Fibroblast of the aortic adventitia (primary cell): ENCODE data around the gene CCDC149. TPM values are rescaled to one million over a fixed set of nuclear protein-coding genes. Genes with fewer than 3 reads are reported as not detected.

Experiments used
- DNase-seq: peaks from one replicate; pipeline ENCODE4 v3.0.0-alpha.2; 2010; ENCODE audit warnings: low read depth
- H3K4me3 ChIP-seq: 2 replicates; pipeline ENCODE4 v1.5.1; 2011; ENCODE audit warnings: low read depth, mild to moderate bottlenecking, control low read depth, low read length, moderate library complexity
- CTCF ChIP-seq: IDR thresholded peaks from 2 replicates; pipeline ENCODE4 v1.5.1; 2011; ENCODE audit warnings: mild to moderate bottlenecking, low read length, control low read depth, inconsistent platforms; ENCODE audit not compliant: insufficient read depth
- total RNA-seq: library from RNA; depleted of rRNA; stranded (reverse); fragments of >200 nt; gene quantifications from 2 replicates; pipeline ENCODE4 v1.2.3, GENCODE V29; 2012; ENCODE audit warnings: low replicate concordance

The CCDC149 gene
- total RNA-seq, 1 donor: 18.3 TPM

DNA sequence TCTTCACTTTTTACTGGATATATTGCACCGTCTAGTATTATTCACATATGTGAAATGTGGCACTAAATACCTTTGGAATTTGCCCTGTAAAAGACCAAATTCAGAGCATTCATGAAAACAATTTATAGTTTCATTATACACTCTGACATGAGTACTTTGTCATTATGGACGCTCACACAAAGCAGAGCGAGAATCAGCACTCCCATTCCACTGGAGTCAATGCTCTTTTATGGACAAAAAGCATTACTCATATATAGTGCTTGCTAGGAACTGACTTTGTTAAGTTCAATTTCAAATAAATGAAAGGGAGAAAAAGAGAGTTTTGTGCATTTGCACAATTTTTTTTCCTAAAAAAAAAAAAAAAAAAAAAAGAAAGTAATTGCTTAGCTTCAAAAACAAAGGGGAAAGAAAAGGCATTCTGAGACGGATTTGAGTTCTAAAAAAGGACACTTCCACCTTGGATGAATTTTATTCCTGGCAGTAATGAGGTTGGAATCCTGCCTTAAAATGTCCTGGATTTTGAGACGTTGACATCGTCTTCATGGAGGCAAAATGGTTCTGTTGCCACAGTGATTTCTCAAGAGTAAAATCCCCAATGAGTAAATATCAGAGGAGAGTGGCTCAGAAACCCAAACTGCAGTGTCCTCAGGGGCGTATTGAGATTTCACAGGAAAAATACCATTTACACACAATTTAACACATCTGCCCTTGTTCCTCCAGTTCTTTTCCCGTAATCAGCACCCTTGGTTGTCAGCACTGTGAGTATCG lies 34.8 kb downstream of the CCDC149 start:
- TF ChIP-seq CTCF: no peak
- no peak overlapping the region for H3K4me3 ChIP-seq
- DNase-seq: no peak

DNA sequence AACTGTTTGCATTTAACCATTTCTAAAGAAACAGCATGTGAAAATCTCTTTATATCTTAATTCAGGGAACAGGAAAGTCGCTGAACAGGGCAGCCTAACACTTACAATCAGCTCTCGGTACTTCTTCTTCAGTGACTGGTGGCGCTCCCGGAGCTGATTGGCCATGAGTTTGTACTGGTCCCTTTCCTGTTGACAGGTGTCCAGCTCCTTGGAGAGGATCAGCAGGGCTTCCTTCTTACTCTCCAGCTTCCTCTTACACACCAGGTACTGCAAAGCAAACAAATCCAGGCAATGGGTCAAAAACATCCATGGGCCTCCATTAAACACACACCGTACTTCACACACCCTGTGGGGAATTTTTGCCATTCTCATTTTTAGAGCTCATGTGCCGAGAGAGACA lies 36.4 kb downstream of the CCDC149 start:
- DNase-seq: no peak
- no peak for TF ChIP-seq CTCF
- no peak overlapping the region for H3K4me3 ChIP-seq

DNA sequence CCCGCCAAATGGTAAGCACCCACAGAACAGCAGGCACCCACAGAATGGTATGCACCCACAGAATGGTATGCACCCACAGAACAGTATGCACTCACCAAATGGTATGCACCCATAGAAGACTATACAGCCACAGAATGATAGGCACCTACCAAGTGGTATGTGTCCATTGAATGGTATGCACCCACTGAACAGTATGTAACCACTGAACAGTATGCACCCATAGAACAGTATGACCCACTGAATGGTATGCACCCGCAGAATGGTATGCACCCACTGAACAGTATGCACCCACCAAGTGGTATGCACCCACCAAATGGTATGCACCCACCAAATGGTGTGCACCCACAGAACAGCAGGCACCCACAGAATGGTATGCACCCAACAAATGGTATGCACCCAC lies 40.1 kb downstream of the CCDC149 start:
- TF ChIP-seq CTCF: no peak
- no peak for DNase-seq
- no peak overlapping the region for H3K4me3 ChIP-seq

GRCh38 chr4:24871210-24871609 lies 41.6 kb downstream of the CCDC149 start:
- no peak for TF ChIP-seq CTCF

DNA sequence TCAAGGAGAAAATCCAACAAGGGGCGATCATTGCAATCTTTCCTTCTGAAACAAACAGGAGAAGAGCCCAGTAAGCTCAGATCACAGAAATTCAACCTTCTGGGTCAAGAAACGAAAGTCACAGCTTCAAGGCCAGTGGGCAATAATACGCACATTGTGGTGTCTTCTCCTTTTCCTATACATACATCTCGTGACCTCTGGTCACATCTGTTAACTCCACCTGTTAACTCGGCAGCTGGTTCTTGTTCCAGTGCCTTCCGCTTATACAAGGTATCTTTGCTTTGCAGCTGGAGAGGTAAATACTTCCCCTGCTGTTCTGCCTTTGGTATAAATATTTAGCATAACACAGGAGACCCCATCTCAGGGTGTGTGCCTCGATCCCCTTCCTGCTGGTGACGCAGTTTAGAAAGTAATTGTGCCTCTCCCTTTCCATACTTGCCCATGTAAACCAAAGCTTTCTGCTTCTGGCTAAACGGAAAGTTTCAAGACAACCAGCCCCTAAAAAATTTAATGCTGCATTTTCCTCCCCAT lies 45.0 kb downstream of the CCDC149 start:
- DNase-seq: no peak
- TF ChIP-seq CTCF: no peak
- no peak overlapping the region for H3K4me3 ChIP-seq

More at GRCh38 chr4:24871210-24871609, 41.6 kb downstream of the CCDC149 start:
- no peak overlapping the region for H3K4me3 ChIP-seq
- no peak for DNase-seq

DNA sequence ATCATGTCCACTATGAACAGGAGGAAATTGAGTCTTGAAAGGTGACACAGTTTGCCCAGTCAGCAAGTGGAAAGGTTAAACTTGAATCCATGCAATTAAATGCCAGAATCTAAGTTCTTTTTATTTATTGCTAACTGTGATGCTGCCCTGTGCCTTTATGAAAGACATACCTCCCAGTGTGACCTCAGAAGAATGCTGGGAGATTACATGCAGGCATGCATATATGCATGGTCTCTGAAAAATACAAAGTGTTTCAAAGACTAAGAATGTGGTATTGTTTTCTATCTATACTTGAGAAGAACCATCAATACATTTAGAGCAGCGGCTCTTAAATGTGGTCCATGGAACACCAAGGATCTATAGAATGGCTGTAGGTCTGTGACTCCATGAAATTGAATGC lies 45.6 kb downstream of the CCDC149 start:
- TF ChIP-seq CTCF: no peak
- H3K4me3 ChIP-seq: no peak overlapping the region
- no peak for DNase-seq
